GM21786 (cell line): Measurements from ENCODE around the gene TROAP.
"Not testable (repeated sequence)": the region's sequence is repeated elsewhere in the genome, so short reads cannot be mapped to it uniquely, and the experiment has no call there.

Experiments used
- ATAC-seq: cut with Tn5 transposase; IDR thresholded peaks from one replicate; pipeline ENCODE4 v1.9.1; 2021; ENCODE audit not compliant: unreplicated experiment

The TROAP gene

GRCh38 chr12:49294086-49294803 lies 28.8 kb upstream of the TROAP start:
- ATAC-seq: no peak

DNA sequence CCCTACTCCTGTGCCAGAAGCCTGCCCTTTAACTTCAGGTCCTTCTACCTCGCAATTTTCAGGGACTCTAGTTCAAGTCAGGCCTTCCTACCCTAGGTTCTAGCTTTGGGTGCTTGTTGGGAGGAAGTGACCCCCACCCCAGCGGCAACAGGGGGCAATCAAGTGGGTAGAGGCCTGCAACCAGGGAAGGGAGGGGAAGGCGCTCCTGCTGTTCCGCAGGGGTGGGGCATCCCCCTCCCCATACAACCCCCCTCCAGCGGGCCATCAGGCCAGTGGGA lies 28.3 kb upstream of the TROAP start:
- ATAC-seq: no peak

DNA sequence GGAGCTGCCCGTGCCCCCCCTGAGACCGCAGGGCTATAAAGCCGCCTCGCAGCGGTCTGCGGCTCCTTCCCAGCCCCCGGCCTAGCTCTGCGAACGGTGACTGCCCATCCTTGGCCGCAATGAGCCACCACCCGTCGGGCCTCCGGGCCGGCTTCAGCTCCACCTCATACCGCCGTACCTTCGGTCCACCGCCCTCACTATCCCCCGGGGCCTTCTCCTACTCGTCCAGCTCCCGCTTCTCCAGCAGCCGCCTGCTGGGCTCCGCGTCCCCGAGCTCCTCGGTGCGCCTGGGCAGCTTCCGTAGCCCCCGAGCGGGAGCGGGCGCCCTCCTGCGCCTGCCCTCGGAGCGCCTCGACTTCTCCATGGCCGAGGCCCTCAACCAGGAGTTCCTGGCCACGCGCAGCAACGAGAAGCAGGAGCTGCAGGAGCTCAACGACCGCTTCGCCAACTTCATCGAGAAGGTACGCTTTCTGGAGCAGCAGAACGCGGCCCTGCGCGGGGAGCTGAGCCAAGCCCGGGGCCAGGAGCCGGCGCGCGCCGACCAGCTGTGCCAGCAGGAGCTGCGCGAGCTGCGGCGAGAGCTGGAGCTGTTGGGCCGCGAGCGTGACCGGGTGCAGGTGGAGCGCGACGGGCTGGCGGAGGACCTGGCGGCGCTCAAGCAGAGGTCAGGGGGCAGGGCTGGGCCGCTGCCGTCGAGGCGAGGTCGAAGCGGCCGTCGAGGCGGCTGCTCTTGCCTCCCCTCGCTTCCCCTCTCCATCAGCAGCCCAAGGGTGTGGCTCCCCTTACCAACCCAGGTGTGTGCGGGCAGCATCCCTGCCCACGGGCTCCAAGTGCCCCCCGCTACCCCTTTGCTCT lies 27.7 kb upstream of the TROAP start, which contains the start of gene PRPH:
PRPH (plus strand) TSS at position 66 of the 855 bp plus-strand sequence; CDS start at position 120, 54 bp downstream.
- ATAC-seq: no peak

DNA sequence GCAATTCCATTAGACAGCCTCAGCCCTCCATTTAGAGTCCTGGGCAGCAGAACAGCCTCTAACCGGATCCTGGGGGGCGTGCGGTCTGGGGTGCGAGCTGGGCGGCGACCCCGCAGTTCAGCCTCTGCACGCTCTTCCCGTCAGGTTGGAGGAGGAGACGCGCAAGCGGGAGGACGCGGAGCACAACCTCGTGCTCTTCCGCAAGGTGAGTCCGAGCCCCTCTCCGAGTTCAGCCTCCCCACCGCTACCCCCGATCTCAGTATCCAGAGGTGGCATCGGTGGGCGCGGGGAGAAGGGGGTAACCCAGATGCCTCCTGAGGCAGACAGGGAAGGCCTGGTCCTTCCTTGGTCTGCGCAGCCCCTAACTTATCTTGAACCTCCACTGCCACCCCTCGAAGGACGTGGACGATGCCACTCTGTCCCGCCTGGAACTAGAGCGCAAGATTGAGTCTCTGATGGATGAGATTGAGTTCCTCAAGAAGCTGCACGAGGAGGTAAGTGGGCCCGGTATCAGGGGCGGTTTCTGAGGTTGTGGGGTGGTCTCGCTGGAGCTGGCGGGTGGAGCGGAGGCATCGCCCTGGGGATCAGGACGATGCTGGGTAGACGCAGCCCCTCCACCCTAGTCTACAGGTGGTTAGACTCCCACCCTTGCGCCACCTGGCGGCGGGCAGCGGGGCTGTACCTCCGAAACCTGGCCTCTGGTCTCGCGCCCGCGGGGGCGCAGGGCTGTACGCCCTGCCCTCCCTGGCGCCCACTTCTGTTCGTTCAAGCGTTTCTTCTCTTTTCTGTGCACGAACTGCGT lies 26.8 kb upstream of the TROAP start:
- ATAC-seq: no peak

DNA sequence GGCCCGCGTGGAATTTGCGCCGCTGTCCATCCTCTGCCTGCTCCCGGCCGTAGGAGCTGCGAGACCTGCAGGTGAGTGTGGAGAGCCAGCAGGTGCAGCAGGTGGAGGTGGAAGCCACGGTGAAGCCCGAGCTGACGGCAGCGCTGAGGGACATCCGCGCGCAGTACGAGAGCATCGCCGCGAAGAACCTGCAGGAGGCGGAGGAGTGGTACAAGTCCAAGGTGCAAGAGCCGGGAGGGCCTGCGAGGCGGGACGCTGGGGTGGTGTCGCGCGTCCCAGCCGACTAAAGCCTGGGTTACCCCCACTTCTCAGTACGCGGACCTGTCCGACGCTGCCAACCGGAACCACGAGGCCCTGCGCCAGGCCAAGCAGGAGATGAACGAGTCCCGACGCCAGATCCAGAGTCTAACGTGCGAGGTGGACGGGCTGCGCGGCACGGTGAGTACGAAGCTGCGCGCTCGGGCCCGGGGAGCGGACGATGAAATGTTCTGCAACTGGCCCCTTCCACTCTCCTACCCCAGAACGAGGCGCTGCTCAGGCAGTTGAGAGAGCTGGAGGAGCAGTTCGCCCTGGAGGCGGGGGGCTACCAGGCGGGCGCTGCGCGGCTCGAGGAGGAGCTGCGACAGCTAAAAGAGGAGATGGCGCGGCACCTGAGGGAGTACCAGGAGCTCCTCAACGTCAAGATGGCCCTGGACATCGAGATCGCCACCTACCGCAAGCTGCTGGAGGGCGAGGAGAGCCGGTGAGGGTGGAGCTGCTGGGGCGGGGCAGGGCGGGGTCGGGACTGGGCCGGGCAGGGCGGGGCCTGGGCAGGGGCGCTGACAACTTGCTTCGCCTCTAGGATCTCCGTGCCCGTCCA lies 26.0 kb upstream of the TROAP start:
- no peak for ATAC-seq

DNA sequence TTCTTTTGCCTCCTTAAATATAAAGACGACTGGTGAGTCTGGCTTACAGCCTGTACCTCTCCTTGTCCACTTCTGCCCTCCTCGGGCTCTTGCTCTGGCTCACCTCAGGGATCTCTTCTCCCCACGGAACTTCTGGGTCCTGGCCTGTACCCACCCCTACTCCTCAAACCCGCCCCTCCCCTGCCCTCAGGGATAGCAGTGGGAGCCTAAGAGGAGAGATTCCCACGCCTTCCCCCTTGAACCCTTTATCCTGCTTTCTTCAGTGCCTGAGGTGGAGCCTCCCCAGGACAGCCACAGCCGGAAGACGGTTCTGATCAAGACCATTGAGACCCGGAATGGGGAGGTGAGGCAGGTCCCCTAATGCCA lies 25.4 kb upstream of the TROAP start:
- ATAC-seq: no peak

GRCh38 chr12:49298160-49298559 lies 24.9 kb upstream of the TROAP start:
- ATAC-seq: no peak

- no peak for ATAC-seq
These were observed 21.3 kb upstream of the TROAP start for GRCh38 chr12:49301760-49302159.

- no peak for ATAC-seq
These were observed 18.9 kb upstream of the TROAP start for GRCh38 chr12:49304161-49304560.

DNA sequence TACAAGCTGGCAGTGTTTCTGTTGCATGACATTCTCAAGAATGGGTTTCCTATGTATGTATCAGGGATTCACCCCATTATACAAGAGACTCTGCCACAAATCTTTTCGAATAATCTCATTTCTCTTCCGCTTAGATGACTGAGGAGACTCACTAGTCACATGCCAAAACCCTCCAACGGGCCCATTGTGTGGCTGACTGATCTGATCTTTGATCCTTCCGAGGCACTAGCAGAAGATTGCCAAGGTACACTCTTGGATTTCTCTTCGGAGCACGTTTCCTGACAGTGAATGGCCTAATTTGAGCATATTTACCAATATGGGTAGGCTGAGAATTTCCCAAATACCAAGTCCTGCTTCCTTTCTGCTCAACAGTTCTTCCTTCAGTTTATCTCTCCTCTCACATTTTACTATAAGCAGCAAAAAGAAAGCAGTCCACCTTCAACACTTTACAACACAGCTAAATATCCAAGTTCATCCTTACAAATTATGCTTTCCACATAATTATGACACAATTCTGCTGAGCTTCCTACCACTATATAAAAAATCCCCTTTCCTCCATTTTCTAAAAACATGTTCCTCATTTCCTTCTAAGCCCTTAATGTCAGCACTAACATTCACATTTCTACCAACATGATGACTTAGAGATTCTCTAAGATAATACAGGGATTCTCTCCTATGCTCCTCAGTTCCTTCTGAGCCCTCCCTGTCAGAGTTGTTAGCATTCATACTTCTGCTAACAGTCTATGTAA lies 17.1 kb upstream of the TROAP start:
- ATAC-seq: no peak

GRCh38 chr12:49309386-49309785 lies 13.7 kb upstream of the TROAP start:
- ATAC-seq: no peak

GRCh38 chr12:49310451-49311000 lies 12.5 kb upstream of the TROAP start:
- not testable (repeated sequence) for ATAC-seq

GRCh38 chr12:49314811-49315210 lies 8.2 kb upstream of the TROAP start:
- ATAC-seq: no peak

GRCh38 chr12:49317118-49317517 lies 5.9 kb upstream of the TROAP start:
- ATAC-seq: not testable (repeated sequence)

DNA sequence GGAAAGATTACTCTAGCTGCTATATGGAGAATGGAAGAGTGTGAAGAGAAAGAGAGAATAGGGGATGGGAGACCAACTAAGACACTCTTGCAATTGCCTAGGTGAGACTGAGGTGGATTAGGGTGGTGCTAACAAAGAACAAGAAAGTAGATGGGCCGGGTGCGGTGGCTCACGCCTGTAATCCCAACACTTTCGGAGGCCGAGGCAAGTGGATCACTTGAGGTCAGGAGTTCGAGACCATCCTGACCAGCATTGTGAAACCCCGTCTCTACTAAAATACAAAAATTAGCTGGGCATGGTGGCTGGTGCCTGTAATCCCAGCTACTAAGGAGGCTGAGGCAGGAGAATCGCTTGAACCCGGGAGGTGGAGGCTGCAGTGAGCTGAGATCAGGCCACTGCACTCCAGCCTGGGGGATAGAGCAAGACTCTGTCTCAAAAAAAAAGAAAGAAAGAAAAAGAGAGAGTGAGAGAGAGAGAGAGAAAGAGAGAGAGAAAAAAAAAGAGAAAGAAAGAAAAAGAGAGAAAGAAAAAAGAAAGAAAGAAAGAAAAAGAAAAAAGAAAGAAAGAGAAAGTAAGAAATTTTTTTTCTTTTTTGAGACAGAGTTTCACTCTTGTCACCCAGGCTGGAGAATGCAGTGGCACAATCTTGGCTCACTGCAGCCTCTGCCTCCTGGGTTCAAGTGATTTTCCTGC lies 2.5 kb upstream of the TROAP start:
- ATAC-seq: not testable (repeated sequence)

- ATAC-seq: no peak
These were observed 718 bp upstream of the TROAP start for GRCh38 chr12:49322367-49322707.

- ATAC-seq: no peak
These were observed 556 bp downstream of the TROAP start for GRCh38 chr12:49323524-49324097.

DNA sequence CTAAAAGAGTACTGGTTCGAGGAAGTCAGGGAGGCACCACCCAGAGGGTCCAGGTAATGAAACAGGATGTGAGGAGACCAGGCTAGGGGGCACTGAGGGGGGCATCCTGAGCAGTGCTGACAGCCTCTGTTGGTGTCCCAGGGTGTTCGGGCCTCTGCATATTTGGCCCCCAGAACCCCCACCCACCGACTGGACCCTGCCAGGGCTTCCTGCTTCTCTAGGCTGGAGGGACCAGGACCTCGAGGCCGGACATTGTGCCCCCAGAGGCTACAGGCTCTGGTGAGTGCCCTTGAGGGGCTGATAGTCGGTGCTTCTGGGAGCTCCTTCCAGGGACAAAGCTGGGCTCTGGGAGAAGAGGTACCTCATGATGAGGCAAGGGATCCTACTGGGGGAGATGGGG lies 2.6 kb downstream of the TROAP start:
- no peak for ATAC-seq

- no peak for ATAC-seq
These were observed 4.3 kb downstream of the TROAP start for GRCh38 chr12:49327368-49327767.
